HG03280 (cell line): ENCODE measurements around the gene ZNF319.
A peak's percentile ranks its signal among the peaks of the same experiment; 100 is the strongest.

ENCODE experiments used
- ATAC-seq: cut with Tn5 transposase; IDR thresholded peaks from one replicate; pipeline ENCODE4 v1.9.1; 2021; ENCODE audit warnings: mild to moderate bottlenecking, moderate library complexity; ENCODE audit not compliant: unreplicated experiment

The ZNF319 gene

DNA sequence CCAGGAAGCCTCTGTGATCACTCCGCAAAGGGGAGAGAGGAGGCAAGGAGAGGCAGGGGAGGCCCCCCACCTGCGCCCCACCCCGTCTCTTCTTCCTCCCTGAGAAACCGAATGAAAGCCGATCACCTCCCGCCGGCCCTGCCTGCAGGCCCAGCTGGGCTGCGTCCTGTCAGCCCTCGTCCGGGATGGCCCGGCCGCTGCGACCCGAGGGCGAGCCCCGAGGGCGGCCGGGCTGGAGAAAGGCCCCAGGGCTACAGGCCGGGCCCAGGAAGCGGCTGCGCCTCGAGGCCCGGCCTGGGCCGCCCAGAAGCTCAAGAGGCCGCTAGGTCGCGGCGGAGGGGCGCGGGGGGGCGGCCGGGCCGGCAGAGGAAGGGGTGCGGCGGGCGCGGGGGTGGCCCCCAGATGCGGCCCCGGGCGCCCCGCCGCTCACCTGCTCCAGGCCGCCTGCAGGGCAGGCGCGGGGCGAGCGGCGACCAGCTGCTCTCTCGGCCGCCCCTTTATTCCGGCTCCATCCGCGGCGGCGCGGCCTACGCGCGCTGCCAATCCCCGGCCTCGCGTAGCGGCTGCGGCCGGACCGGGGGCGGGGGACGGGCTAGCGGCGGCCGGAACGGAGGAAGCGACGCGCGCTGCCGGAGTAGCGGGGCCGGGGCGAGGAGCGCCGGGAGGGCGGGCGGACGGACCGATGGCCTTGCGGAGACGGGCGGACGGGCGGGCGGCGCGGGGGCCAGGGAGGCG lies at the start of gene ZNF319:
ZNF319 (minus strand) TSS at position 702 of the 735 bp plus-strand sequence. CDS start 2,407 bp downstream, outside the sequence.
- ATAC-seq: peak; percentile 27

- ATAC-seq: no peak
Measured at GRCh38 chr16:58049232-58050185, 49.0 kb upstream of the ZNF319 start.

DNA sequence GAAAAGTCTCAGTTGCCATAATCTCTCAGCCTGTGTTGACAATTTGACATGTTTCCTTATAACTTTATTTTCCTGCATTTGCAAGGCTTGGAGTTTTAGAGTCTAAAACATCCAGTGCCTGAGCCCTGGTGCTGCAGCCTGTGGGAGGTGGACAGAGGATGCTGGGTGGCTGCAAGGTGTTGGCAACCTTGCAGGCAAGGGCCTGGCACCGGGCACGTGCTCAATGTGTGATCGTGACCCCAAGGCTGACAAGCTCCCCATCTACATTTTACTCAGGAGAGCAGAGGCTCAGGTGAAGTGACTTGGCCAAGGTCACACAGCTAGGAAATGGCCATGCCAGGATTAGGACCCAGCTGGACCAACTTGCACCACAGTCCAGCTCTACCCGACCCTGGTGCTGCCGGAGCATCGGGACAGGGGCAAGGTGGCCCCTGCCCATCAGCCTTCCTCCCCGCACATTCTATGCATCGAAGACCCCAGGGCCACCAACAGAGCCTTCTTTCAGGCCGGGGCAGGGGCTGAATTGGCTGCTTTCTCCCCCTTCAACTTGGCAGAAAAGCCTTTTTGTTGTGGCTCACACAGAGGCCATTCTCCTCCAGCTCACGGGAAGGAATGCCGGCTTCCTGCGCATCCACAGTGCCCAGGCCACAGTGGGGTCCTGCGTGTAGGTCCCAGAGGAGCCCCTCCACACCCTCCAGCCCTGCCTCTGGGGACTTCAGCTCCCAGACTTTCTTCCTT lies 48.2 kb upstream of the ZNF319 start:
- no peak for ATAC-seq

GRCh38 chr16:58047557-58048348 lies 47.3 kb upstream of the ZNF319 start:
- ATAC-seq: no peak

- no peak for ATAC-seq
Measured at GRCh38 chr16:58046936-58047335, 46.5 kb upstream of the ZNF319 start.

- no peak for ATAC-seq
Measured at GRCh38 chr16:58046054-58046881, 45.8 kb upstream of the ZNF319 start.

- ATAC-seq: no peak
Measured at GRCh38 chr16:58045096-58045495, 44.6 kb upstream of the ZNF319 start.

- no peak for ATAC-seq
Measured at GRCh38 chr16:58044266-58045019, 44.0 kb upstream of the ZNF319 start.

DNA sequence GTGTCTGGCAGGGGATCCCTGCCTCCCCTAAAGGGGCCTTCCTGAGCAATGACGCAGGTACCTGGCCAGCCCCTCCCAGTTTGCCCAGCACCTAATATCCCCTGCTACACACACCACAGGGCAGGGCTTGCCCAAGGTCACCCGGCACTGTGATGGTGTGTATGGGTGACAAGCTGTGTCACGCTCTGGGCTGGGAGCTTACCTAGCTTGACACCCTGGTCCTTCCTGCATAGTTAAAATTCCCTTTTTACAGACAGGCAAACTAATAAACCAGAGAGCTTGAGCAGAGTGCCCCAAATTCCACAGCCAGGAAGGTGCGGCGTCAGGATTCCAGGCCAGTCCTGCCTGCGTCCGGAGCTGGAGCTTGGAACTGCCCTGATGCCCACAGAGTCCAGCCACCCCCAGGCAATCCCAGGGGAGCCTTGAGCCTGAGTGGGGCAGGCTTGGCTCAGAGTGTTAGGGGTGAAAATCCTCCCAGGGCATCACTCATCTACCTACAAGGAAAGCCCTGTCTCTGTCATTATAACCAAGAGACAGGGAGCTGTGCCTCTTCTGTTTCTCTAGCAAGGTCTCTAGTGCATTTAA lies 43.2 kb upstream of the ZNF319 start:
- no peak for ATAC-seq

- no peak for ATAC-seq
Measured at GRCh38 chr16:58042886-58043515, 42.5 kb upstream of the ZNF319 start.

DNA sequence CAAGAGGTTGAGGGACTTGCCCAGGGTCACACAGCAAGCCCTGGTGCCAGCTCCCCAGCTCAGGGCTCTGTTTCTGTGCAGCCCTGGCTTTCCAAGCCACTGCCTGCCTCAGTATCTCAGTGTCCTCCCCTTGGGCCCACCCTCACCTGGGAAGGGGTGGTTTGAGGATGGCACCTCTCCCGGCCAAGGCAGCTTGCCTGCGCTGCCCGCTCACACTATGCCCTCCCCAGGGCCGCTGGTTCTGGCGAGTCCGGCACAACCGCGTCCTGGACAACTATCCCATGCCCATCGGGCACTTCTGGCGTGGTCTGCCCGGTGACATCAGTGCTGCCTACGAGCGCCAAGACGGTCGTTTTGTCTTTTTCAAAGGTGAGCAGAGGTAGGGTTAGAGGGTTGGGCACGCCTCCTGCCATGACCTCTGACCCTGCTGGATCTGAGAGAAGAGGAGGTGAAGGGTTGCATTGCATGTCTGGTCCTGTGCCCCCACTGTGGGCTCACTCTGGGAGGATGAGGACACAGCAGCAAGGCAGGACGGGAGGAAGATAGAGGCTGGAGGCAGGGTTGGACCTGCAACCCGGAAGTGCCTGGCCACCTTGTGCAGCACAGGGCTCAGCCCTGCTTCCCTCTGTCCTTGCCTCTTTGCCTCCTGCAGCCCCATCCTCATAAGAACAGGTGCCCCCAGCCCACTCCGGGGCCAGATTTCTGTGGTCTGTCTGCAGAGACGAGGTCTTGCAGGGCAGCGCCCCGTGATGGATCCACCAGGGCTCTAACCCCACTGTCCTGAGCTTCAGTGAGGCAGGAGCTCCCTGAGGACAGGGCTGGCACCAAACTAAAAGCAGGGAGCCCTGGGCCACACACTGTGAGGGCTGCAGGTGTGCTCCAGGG lies 41.8 kb upstream of the ZNF319 start:
- ATAC-seq: no peak

DNA sequence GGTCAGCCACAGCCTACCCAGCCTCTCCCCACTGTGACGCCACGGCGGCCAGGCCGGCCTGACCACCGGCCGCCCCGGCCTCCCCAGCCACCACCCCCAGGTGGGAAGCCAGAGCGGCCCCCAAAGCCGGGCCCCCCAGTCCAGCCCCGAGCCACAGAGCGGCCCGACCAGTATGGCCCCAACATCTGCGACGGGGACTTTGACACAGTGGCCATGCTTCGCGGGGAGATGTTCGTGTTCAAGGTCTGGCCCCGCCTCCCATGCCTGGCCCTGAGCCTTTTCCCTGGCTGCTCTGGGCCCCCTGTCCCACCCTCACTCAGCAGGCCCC lies 41.1 kb upstream of the ZNF319 start:
- no peak for ATAC-seq

GRCh38 chr16:58040945-58041627 lies 40.6 kb upstream of the ZNF319 start:
- ATAC-seq: no peak

- ATAC-seq: no peak
Measured at GRCh38 chr16:58040496-58040846, 40.0 kb upstream of the ZNF319 start.

DNA sequence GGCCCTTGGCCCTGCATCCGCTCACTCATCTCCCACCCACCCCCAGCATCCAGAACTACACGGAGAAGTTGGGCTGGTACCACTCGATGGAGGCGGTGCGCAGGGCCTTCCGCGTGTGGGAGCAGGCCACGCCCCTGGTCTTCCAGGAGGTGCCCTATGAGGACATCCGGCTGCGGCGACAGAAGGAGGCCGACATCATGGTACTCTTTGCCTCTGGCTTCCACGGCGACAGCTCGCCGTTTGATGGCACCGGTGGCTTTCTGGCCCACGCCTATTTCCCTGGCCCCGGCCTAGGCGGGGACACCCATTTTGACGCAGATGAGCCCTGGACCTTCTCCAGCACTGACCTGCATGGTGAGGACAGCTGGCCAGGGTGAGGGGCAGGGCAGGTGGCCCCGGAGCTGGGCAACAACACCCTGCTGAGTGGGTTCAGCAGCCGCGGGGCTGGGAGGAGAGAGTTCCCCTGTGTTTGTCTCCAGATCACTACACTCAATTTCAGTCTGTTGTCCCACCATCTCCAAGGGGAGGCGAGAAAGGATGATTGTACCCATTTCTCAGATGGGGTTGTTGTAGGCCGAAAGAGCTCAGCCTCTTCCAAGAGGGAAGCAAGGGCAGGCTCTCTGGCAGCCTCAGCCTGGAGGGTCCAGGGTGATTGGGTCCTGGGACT lies 39.5 kb upstream of the ZNF319 start:
- ATAC-seq: no peak

DNA sequence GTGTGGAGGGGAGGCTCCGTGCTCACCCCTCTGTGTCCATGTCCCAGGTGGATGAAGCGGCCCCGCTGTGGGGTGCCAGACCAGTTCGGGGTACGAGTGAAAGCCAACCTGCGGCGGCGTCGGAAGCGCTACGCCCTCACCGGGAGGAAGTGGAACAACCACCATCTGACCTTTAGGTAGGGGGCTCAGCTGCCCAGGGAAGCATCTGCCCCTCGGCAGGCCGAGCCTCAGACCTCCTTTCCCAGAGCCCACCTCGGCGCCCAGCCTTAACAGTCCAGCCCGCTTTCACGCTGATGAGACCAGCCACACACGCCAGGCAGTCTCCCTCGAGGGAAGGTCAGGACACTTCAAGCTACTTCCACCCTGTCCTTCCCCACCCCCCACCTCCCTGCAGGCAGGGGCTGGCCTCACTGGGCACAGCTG lies 37.8 kb upstream of the ZNF319 start:
- ATAC-seq: no peak
